Measurements from ENCODE around the gene ROR1.

ROR1 gene

GRCh38 chr1:63793741-63794240 is 20.0 kb downstream of the ROR1 start:
- Histone ChIP-seq H3K27ac (ENCODE audit: extremely low read depth, low read depth, low read length) (no peak overlapping the region), H3K4me1 (ENCODE audit: control insufficient read depth, insufficient read depth, low read length) (peaks cover 12% of the 10 kb centered on the region), H3K9me3 (ENCODE audit: control insufficient read depth, insufficient read depth, low read depth, low read length) (no peaks in the 10 kb centered on the region), H3K36me3 (ENCODE audit: control insufficient read depth in 2 of 2, insufficient read depth in 1 of 2, low read length in 2 of 2) (no peaks in the 10 kb centered on the region), H3K4me3 (ENCODE audit: low read depth, low read length) (no peak overlapping the region)
- ChIA-PET POLR2A (no interaction called here), CTCF (interaction anchor here (0.6 kb wide), 1 partner anchor 266 kb away, joined by 4 read pairs; no protein-coding TSS in a partner anchor)
- TF ChIP-seq ZFP3 (tag by site-specific recombination; IDR thresholded peaks at IDR 0.05; ENCODE audit: low read depth) (no peak), ZNF580 (tag by site-specific recombination; IDR thresholded peaks at IDR 0.05) (no peak), REST (tag by site-specific recombination; IDR thresholded peaks at IDR 0.05) (no peak), ZNF398 (tag by site-specific recombination; IDR thresholded peaks at IDR 0.05) (no peak), ZBTB7A (tag by site-specific recombination; IDR thresholded peaks at IDR 0.05; ENCODE audit: low read depth) (no peak), ZFP41 (tag by site-specific recombination; IDR thresholded peaks at IDR 0.05; ENCODE audit: borderline replicate concordance) (no peak), TRIM28 (IDR thresholded peaks at IDR 0.05; ENCODE audit: borderline replicate concordance, low read length) (no peak)

- Histone ChIP-seq H3K9me3 (ENCODE audit: control insufficient read depth, insufficient read depth, low read depth, low read length) (no peaks in the 10 kb centered on the region), H3K4me1 (ENCODE audit: control insufficient read depth, insufficient read depth, low read length) (peaks cover 12% of the 10 kb centered on the region), H3K36me3 (ENCODE audit: control insufficient read depth in 2 of 2, insufficient read depth in 1 of 2, low read length in 2 of 2) (no peaks in the 10 kb centered on the region), H3K4me3 (ENCODE audit: low read depth, low read length) (no peak overlapping the region), H3K27ac (ENCODE audit: extremely low read depth, low read depth, low read length) (no peak overlapping the region)
- TF ChIP-seq ZNF48 (tag by site-specific recombination; IDR thresholded peaks at IDR 0.05): no peak
- no peak for TF ChIP-seq HOXD13 (CRISPR knock-in tag; IDR thresholded peaks at IDR 0.05; ENCODE audit: borderline replicate concordance)
- TF ChIP-seq KLF17 (tag by site-specific recombination; IDR thresholded peaks at IDR 0.05): no peak
- no peak for TF ChIP-seq REPIN1 (tag by site-specific recombination; IDR thresholded peaks at IDR 0.05; ENCODE audit: low read depth)
- no peak for TF ChIP-seq ZBTB21 (tag by site-specific recombination; IDR thresholded peaks at IDR 0.05)
- no peak for TF ChIP-seq PRDM10 (tag by site-specific recombination; IDR thresholded peaks at IDR 0.05)
- no peak for TF ChIP-seq ZSCAN16 (tag by site-specific recombination; IDR thresholded peaks at IDR 0.05)
- TF ChIP-seq ZNF76 (tag by site-specific recombination; IDR thresholded peaks at IDR 0.05; ENCODE audit: borderline replicate concordance, low read depth): no peak
- no peak for TF ChIP-seq SP7 (tag by site-specific recombination; IDR thresholded peaks at IDR 0.05)
- TF ChIP-seq EGR2 (tag by site-specific recombination; IDR thresholded peaks at IDR 0.05; ENCODE audit: low read depth): no peak
- no peak for TF ChIP-seq GFI1B (tag by site-specific recombination; IDR thresholded peaks at IDR 0.05)
- ChIA-PET POLR2A (interaction anchor here (1.4 kb wide), 1 partner anchor 9 kb away, joined by 3 read pairs; no protein-coding TSS in a partner anchor), CTCF (interaction anchor here (1.0 kb wide), 1 partner anchor 102 kb away, joined by 3 read pairs; no protein-coding TSS in a partner anchor)
Observed at GRCh38 chr1:63794354-63794753, 20.5 kb downstream of the ROR1 start.

Measured in HEK293 (cell line).